Thoracic aorta (tissue), 2 donors: ENCODE data around the gene SCN3A. TPM values are rescaled to one million over a fixed set of nuclear protein-coding genes. Genes with fewer than 3 reads are reported as not detected.

Source experiments
- ATAC-seq: fragments of 150-250 bp; one replicate; pipeline ENCODE4 v1.8.0; 2017; ENCODE audit warnings: low read depth; ENCODE audit not compliant: insufficient number of reproducible peaks, low FRiP score
- DNase-seq: peaks from one replicate; pipeline ENCODE4 v3.0.0-alpha.2; 2020; ENCODE audit warnings: low spot score
- H3K27ac ChIP-seq, 2 donors: fragments of 200-600 bp; sonication (generic); 1 replicate in 1 of 2; 2 replicates in 1 of 2; pipeline ENCODE4 v1.5.1; 2016; ENCODE audit warnings: mild to moderate bottlenecking in 2 of 2, moderate library complexity in 2 of 2
- H3K27me3 ChIP-seq: fragments of 200-600 bp; sonication (generic); replicated peaks from 2 replicates; pipeline ENCODE4 v1.6.0; 2016; ENCODE audit warnings: mild to moderate bottlenecking; ENCODE audit not compliant: insufficient read depth
- H3K36me3 ChIP-seq: fragments of 200-600 bp; sonication (generic); one replicate; pipeline ENCODE4 v1.5.1; 2016
- H3K4me1 ChIP-seq, 2 donors: fragments of 200-600 bp; sonication (generic); 1 replicate in 1 of 2; 2 replicates in 1 of 2; pipeline versions ENCODE4 v1.5.1 to v1.6.0; 2016; ENCODE audit warnings: low read depth in 2 of 2, mild to moderate bottlenecking in 1 of 2; ENCODE audit not compliant: control insufficient read depth in 1 of 2
- H3K4me3 ChIP-seq: fragments of 200-600 bp; sonication (generic); 2 replicates; pipeline ENCODE4 v1.5.1; 2016; ENCODE audit warnings: mild to moderate bottlenecking
- H3K9me3 ChIP-seq: fragments of 200-600 bp; sonication (generic); 2 replicates; pipeline ENCODE4 v1.5.1; 2016
- total RNA-seq, 2 donors: library from RNA; depleted of rRNA; stranded (reverse); fragments of >200 nt; gene quantifications; one replicate each; pipeline versions ENCODE4 v1.1.0 to v1.2.3, GENCODE V29; 2016
- TF ChIP-seq, protein P1 (sequence below): fragments of 200-600 bp; sonication (generic); IDR thresholded peaks from one replicate; pipeline ENCODE4 v1.5.1; 2019; ENCODE audit warnings: antibody characterized with exemption

Gene SCN3A
- total RNA-seq, 2 donors from 2014 or later, result 6.0 to 8.3 TPM

DNA sequence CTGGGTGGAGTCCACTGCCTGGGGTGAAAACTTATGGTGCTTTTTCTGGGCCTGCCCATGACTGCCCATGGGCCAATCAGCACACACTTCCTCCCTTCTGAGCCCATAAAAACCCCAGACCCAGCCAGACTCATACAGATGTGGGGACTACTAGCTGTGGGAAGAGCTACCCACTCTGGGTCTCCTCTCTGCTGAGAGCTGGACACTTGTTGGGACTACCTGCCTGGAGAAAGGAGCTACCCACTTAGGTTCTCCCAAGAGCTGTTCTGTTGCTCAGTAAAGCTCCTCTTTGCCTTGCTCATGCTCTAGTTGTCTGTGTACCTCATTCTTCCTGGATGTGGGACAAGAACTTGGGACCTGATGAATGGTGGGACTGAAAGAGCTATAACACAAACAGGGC, 129.0 kb downstream of the SCN3A start:
- ATAC-seq (no peak), DNase-seq (no peak)
- TF ChIP-seq, protein P1, sequence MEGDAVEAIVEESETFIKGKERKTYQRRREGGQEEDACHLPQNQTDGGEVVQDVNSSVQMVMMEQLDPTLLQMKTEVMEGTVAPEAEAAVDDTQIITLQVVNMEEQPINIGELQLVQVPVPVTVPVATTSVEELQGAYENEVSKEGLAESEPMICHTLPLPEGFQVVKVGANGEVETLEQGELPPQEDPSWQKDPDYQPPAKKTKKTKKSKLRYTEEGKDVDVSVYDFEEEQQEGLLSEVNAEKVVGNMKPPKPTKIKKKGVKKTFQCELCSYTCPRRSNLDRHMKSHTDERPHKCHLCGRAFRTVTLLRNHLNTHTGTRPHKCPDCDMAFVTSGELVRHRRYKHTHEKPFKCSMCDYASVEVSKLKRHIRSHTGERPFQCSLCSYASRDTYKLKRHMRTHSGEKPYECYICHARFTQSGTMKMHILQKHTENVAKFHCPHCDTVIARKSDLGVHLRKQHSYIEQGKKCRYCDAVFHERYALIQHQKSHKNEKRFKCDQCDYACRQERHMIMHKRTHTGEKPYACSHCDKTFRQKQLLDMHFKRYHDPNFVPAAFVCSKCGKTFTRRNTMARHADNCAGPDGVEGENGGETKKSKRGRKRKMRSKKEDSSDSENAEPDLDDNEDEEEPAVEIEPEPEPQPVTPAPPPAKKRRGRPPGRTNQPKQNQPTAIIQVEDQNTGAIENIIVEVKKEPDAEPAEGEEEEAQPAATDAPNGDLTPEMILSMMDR, result no peak
- Histone ChIP-seq H3K9me3 (no peaks in the 10 kb centered on the region), H3K27ac (no peak overlapping the region), H3K36me3 (no peaks in the 10 kb centered on the region), H3K4me1 (no peaks in the 10 kb centered on the region), H3K27me3 (no peaks in the 10 kb centered on the region), H3K4me3 (no peak overlapping the region)

DNA sequence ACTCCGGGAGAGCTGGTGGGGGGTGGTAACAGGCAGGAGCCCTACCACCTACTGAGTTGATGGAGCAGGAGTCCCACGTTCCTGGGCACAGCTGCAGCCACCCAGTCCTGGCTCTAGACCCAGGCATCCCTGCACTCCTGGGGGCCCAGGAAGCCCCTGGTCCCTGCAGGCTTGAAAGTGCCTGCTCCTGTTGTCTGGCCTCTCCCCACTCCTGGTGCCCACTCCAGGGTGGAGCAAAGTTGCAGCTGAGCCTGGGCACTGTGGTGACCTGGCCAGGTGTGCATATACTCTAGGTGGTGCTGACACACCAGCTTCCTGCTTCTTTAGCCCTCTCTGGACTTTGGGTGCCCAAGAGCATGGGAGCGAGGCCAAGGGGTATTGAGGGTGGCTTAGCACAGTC, 129.5 kb downstream of the SCN3A start:
- H3K9me3 ChIP-seq, result no peaks in the 10 kb centered on the region
- no peak for DNase-seq
- H3K27ac ChIP-seq, result no peak overlapping the region
- H3K4me1 ChIP-seq, result no peaks in the 10 kb centered on the region
- no peak for ATAC-seq
- H3K27me3 ChIP-seq, result no peaks in the 10 kb centered on the region
- TF ChIP-seq, protein P1, result no peak
- no peaks in the 10 kb centered on the region for H3K36me3 ChIP-seq
- no peak overlapping the region for H3K4me3 ChIP-seq

DNA sequence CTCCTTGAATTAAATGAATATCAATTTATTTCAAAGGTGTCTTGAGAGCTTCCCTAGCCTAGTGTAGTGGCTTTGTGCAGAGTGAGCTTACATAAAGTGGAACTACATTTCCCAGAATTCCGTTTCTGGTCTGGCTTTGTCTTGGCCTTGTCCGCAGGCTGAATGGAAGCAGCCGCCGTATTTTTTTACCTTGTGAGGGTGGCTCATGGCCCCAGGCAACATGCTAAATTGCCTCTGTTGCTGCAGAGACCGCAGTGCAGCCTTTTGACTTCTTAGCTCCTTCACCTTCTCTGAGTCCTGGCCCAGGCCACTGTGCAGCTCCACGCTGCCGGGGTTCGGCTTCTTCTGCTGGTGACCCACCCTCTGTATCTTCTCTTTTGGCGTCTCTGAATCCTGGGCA, 133.8 kb downstream of the SCN3A start:
- no peak overlapping the region for H3K27ac ChIP-seq
- DNase-seq, result no peak
- H3K4me3 ChIP-seq, result no peak overlapping the region
- TF ChIP-seq, protein P1, result no peak
- H3K9me3 ChIP-seq, result no peaks in the 10 kb centered on the region
- H3K27me3 ChIP-seq, result no peaks in the 10 kb centered on the region
- ATAC-seq, result no peak
- no peaks in the 10 kb centered on the region for H3K36me3 ChIP-seq
- no peaks in the 10 kb centered on the region for H3K4me1 ChIP-seq

DNA sequence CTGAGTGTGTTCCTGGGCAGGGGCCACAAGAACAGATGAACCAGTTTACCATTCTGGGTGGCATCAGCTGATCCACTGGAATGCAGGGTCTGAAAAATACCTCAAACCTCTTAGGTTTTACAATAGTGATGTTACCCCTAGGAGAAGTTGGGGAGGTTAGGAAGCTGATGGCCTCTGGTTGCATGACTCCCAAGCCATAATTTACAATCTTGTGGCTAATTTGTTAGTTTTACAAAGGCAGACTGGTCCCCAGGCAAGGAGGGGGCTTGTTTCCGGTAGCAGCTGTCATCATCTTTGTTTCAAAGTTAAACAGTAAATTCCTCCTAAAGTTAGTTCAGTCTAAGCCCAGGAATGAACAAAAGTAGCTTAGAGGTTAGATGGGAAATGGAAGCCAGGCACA, 134.7 kb downstream of the SCN3A start:
- no peak for DNase-seq
- H3K27me3 ChIP-seq, result no peaks in the 10 kb centered on the region
- H3K4me1 ChIP-seq, result no peaks in the 10 kb centered on the region
- no peak for ATAC-seq
- no peaks in the 10 kb centered on the region for H3K9me3 ChIP-seq
- TF ChIP-seq, protein P1, result no peak
- H3K36me3 ChIP-seq, result no peaks in the 10 kb centered on the region
- no peak overlapping the region for H3K4me3 ChIP-seq
- H3K27ac ChIP-seq, result no peak overlapping the region

DNA sequence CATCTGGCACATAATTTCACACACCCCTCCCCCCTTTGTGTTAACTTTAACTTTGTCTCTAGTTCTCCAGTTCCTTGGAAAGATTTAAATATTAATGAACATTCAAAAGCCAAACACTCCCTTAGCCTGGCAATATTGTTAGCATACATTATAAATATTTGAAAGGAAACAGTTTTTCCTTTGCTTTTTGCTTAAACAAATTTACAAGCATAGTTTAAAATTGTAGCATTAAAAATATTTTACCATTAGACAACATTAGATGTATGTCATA, 135.4 kb downstream of the SCN3A start:
- H3K27ac ChIP-seq, result no peak overlapping the region
- H3K36me3 ChIP-seq, result no peaks in the 10 kb centered on the region
- DNase-seq (no peak), ATAC-seq (no peak)
- H3K4me1 ChIP-seq, result no peaks in the 10 kb centered on the region
- TF ChIP-seq, protein P1, result no peak
- no peaks in the 10 kb centered on the region for H3K9me3 ChIP-seq
- no peak overlapping the region for H3K4me3 ChIP-seq
- no peaks in the 10 kb centered on the region for H3K27me3 ChIP-seq
